Measurements from ENCODE around the gene FRMD1. TPM values are rescaled to one million over a fixed set of nuclear protein-coding genes. Genes with fewer than 3 reads are reported as not detected.

Gene FRMD1
- total RNA-seq, 2 experiments from 2014 or later, result not detected

DNA sequence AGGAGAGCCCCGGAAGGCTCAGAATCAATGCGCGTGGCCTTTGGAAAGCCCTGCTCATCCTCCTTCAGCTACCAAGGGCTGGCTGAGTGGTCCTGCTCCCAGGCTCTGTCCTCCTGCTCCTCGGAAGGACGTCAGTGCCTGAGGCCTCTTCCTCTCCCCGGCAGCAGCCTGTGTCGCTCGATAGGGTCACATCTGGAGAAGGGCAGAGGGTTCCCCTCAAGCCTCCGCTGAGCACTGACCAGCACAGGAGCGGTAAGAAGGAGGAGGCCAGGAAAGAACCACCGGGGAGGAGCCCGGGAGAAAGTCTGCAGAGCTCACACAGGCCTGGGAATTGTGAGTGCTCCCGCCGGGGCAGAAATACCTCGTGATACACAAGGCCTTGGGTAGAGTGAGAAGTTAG, 60.3 kb downstream of the FRMD1 start:
- DNase-seq (no peak), ATAC-seq (ENCODE audit: poor library complexity) (no peak)
- H3K4me1 Mint-ChIP-seq (ENCODE audit: low read depth), result no peaks in the 10 kb centered on the region
- H3K27me3 Mint-ChIP-seq, result peaks cover 14% of the 10 kb centered on the region
- no peaks in the 10 kb centered on the region for H3K27me3 ChIP-seq (ENCODE audit: control insufficient read depth in 1 of 2, insufficient read depth in 2 of 2, low read length in 2 of 2)
- H3K27ac Mint-ChIP-seq, result no peak overlapping the region
- H3K4me1 ChIP-seq (ENCODE audit: insufficient read depth, low read length), result no peaks in the 10 kb centered on the region
- H3K4me3 ChIP-seq (ENCODE audit: low read length), result no peak overlapping the region
- H3K36me3 ChIP-seq (ENCODE audit: insufficient read depth, low read length), result no peaks in the 10 kb centered on the region
- H3K9me3 Mint-ChIP-seq, result peaks cover 8% of the 10 kb centered on the region
- peaks cover 0 to 18% of the 10 kb centered on the region in 2 experiments for H3K9me3 ChIP-seq (ENCODE audit: control insufficient read depth in 1 of 2, insufficient read depth in 1 of 2, low read length in 2 of 2)
- intact Hi-C loops (cut with DNase I, micrococcal nuclease), result no loop called here
- ChIA-PET POLR2A (no interaction called here), CTCF (no interaction called here)
- no peaks in the 10 kb centered on the region for H3K36me3 Mint-ChIP-seq (ENCODE audit: low read depth)
- no peak overlapping the region for H3K27ac ChIP-seq (ENCODE audit: low read depth in 1 of 2, low read length in 2 of 2)
- TF ChIP-seq, protein P1, sequence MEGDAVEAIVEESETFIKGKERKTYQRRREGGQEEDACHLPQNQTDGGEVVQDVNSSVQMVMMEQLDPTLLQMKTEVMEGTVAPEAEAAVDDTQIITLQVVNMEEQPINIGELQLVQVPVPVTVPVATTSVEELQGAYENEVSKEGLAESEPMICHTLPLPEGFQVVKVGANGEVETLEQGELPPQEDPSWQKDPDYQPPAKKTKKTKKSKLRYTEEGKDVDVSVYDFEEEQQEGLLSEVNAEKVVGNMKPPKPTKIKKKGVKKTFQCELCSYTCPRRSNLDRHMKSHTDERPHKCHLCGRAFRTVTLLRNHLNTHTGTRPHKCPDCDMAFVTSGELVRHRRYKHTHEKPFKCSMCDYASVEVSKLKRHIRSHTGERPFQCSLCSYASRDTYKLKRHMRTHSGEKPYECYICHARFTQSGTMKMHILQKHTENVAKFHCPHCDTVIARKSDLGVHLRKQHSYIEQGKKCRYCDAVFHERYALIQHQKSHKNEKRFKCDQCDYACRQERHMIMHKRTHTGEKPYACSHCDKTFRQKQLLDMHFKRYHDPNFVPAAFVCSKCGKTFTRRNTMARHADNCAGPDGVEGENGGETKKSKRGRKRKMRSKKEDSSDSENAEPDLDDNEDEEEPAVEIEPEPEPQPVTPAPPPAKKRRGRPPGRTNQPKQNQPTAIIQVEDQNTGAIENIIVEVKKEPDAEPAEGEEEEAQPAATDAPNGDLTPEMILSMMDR (IDR thresholded peaks at IDR 0.05), result no peak
- H3K4me3 Mint-ChIP-seq, result no peak overlapping the region

DNA sequence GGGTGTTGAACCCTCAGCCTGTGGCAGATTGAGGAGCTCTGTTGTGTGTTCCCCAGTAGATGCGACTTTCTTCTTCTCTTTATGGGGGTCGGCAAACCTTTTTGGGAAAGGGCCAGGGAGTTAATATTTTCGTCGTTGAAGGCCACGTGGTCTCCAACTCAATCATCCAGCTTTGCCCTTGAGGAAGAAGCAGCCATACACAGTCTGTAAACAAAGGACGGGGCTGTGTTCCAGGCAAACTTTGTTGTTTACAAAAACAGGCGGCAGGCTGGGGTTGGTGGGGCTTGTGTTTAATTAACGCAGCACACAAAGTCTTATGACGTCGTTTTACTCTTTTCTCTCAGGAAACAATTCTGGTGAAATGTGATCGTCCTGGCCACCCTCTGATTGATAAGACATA, 61.4 kb downstream of the FRMD1 start:
- H3K9me3 Mint-ChIP-seq, result peaks cover 8% of the 10 kb centered on the region
- Histone ChIP-seq H3K9me3 (ENCODE audit: control insufficient read depth in 1 of 2, insufficient read depth in 1 of 2, low read length in 2 of 2) (peaks cover 3 to 28% of the 10 kb centered on the region in 2 experiments), H3K4me1 (ENCODE audit: insufficient read depth, low read length) (no peaks in the 10 kb centered on the region), H3K36me3 (ENCODE audit: insufficient read depth, low read length) (no peaks in the 10 kb centered on the region), H3K27me3 (ENCODE audit: control insufficient read depth in 1 of 2, insufficient read depth in 2 of 2, low read length in 2 of 2) (no peaks in the 10 kb centered on the region), H3K4me3 (ENCODE audit: low read length) (no peak overlapping the region), H3K27ac (ENCODE audit: low read depth in 1 of 2, low read length in 2 of 2) (no peak overlapping the region)
- no peak for ATAC-seq (ENCODE audit: poor library complexity)
- intact Hi-C loops (cut with DNase I, micrococcal nuclease), result no loop called here
- H3K36me3 Mint-ChIP-seq (ENCODE audit: low read depth), result no peaks in the 10 kb centered on the region
- no peak overlapping the region for H3K27ac Mint-ChIP-seq
- no peak overlapping the region for H3K4me3 Mint-ChIP-seq
- no peak for DNase-seq
- no peaks in the 10 kb centered on the region for H3K4me1 Mint-ChIP-seq (ENCODE audit: low read depth)
- ChIA-PET CTCF (no interaction called here), POLR2A (no interaction called here)
- TF ChIP-seq, protein P1 (IDR thresholded peaks at IDR 0.05), result no peak
- peaks cover 14% of the 10 kb centered on the region for H3K27me3 Mint-ChIP-seq

DNA sequence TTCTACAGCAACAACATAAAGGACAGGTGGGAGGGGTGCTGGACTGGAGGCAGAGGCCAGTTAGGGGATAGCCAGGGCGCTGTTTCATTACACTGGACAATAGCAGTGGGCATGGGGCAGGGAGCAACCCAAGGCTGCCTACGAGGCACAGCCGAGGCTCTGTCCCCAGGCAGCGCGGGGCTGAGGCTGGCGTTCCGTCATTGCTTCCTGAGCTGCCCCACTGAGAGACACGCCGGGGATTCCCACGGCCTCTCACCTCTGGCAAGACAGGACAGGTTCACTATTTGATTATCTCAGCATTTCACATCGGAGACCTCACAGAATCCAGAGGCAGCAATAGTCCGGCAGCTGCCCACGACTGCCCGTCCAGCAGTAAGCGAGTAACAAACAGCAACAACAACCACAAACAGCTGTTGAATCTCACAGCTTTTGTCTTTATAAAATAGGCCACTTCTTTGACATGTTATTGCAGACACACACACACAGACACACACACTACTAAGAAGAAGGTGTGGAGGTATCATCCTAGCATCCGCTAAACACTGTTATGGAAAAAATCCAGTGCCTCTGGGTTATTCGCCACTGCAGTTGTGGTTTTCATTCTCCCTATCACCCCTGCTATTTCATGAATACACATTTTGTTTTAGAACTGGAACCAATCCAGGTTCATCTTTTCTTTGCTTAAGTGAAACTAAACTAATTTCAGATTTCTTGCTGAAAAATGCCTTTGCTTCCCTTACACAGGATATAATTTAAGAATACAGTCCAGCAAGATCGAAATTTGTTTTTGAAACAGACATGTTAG, 62.1 kb downstream of the FRMD1 start:
- no peak overlapping the region for H3K4me3 ChIP-seq (ENCODE audit: low read length)
- H3K27ac ChIP-seq (ENCODE audit: low read depth in 1 of 2, low read length in 2 of 2), result no peak overlapping the region
- ChIA-PET POLR2A (no interaction called here), CTCF (no interaction called here)
- Mint-ChIP-seq H3K27ac (no peak overlapping the region), H3K36me3 (ENCODE audit: low read depth) (peaks cover under 1% of the 10 kb centered on the region), H3K27me3 (peaks cover 14% of the 10 kb centered on the region), H3K4me1 (ENCODE audit: low read depth) (no peaks in the 10 kb centered on the region), H3K9me3 (peaks cover 11% of the 10 kb centered on the region), H3K4me3 (no peak overlapping the region)
- H3K4me1 ChIP-seq (ENCODE audit: insufficient read depth, low read length), result no peaks in the 10 kb centered on the region
- TF ChIP-seq, protein P1 (IDR thresholded peaks at IDR 0.05), result no peak
- no peak for ATAC-seq (ENCODE audit: poor library complexity)
- no peak for DNase-seq
- no peaks in the 10 kb centered on the region for H3K27me3 ChIP-seq (ENCODE audit: control insufficient read depth in 1 of 2, insufficient read depth in 2 of 2, low read length in 2 of 2)
- peaks cover 10 to 33% of the 10 kb centered on the region in 2 experiments for H3K9me3 ChIP-seq (ENCODE audit: control insufficient read depth in 1 of 2, insufficient read depth in 1 of 2, low read length in 2 of 2)
- intact Hi-C loops (cut with DNase I, micrococcal nuclease), result no loop called here
- no peaks in the 10 kb centered on the region for H3K36me3 ChIP-seq (ENCODE audit: insufficient read depth, low read length)

All from CD4-positive, alpha-beta T cell (primary cell).